Liver (tissue), 9 donors: ENCODE data around the gene SELENOM. TPM values are rescaled to one million over a fixed set of nuclear protein-coding genes. Genes with fewer than 3 reads are reported as not detected.

Experiments used
- DNase-seq: peaks from one replicate; pipeline ENCODE4 v3.0.0-alpha.2; 2017; ENCODE audit warnings: low spot score
- H3K27ac ChIP-seq, 2 donors: one replicate each; pipeline ENCODE4 v1.7.0; 2013; ENCODE audit warnings: inconsistent platforms in 2 of 2, low read length in 2 of 2, control low read depth in 1 of 2, low read depth in 1 of 2, mild to moderate bottlenecking in 1 of 2
- H3K27me3 ChIP-seq, 4 donors: one replicate each; pipeline versions ENCODE4 v1.6.1 to v1.7.0; 2013; ENCODE audit warnings: low read length in 3 of 4, inconsistent platforms in 1 of 4, mild to moderate bottlenecking in 1 of 4, moderate library complexity in 1 of 4; ENCODE audit not compliant: control insufficient read depth in 4 of 4, insufficient read depth in 4 of 4
- H3K36me3 ChIP-seq, 4 donors: one replicate each; pipeline versions ENCODE4 v1.6.1 to v1.7.0; 2013; ENCODE audit warnings: low read length in 3 of 4, mild to moderate bottlenecking in 3 of 4, low read depth in 1 of 4, moderate library complexity in 1 of 4; ENCODE audit not compliant: control insufficient read depth in 4 of 4, insufficient read depth in 3 of 4
- H3K4me1 ChIP-seq, 4 donors: one replicate each; pipeline versions ENCODE4 v1.6.1 to v1.7.0; 2013; ENCODE audit warnings: low read length in 3 of 4, mild to moderate bottlenecking in 3 of 4, moderate library complexity in 1 of 4; ENCODE audit not compliant: control insufficient read depth in 4 of 4, insufficient read depth in 4 of 4
- H3K4me3 ChIP-seq, 3 donors: one replicate each; pipeline versions ENCODE4 v1.6.1 to v1.7.0; 2013; ENCODE audit warnings: low read length in 3 of 3, control low read depth in 1 of 3, low read depth in 1 of 3, mild to moderate bottlenecking in 1 of 3
- H3K9ac ChIP-seq, 2 donors: one replicate each; pipeline ENCODE4 v1.7.0; 2013; ENCODE audit warnings: low read length in 2 of 2, mild to moderate bottlenecking in 2 of 2, moderate library complexity in 2 of 2, control low read depth in 1 of 2, low read depth in 1 of 2
- H3K9me3 ChIP-seq, 4 donors: one replicate each; pipeline versions ENCODE4 v1.6.1 to v1.7.0; 2013; ENCODE audit warnings: low read length in 3 of 4; ENCODE audit not compliant: control insufficient read depth in 4 of 4
- FOXA1 ChIP-seq: IDR thresholded peaks from 2 replicates; pipeline ENCODE4 v1.6.1; 2016; ENCODE audit warnings: antibody characterized with exemption
- FOXA2 ChIP-seq: IDR thresholded peaks from 2 replicates; pipeline ENCODE4 v1.6.1; 2016; ENCODE audit warnings: antibody characterized with exemption
- GABPA ChIP-seq, 2 donors: IDR thresholded peaks in 1 of 2; conservative IDR thresholded peaks in 1 of 2; 2 replicates each; pipeline ENCODE4 v1.6.1; 2016; ENCODE audit warnings: antibody characterized with exemption in 2 of 2, mild to moderate bottlenecking in 1 of 2, moderate library complexity in 1 of 2
- HNF4A ChIP-seq, 2 donors: conservative IDR thresholded peaks; 2 replicates each; pipeline ENCODE4 v1.6.1; 2016; ENCODE audit warnings: antibody characterized with exemption in 2 of 2, mild to moderate bottlenecking in 2 of 2
- HNF4G ChIP-seq: IDR thresholded peaks from 2 replicates; pipeline ENCODE4 v1.6.1; 2016; ENCODE audit warnings: antibody characterized with exemption
- JUND ChIP-seq, 2 donors: IDR thresholded peaks; 2 replicates each; pipeline ENCODE4 v1.6.1; 2016; ENCODE audit warnings: antibody characterized with exemption in 2 of 2
- NR2F2 ChIP-seq: IDR thresholded peaks from 2 replicates; pipeline ENCODE4 v1.6.1; 2016; ENCODE audit warnings: antibody characterized with exemption
- WGBS: extraction: QIAGEN DNeasy Blood & Tissue Kit; methylation state at CpG from one replicate; pipeline ENCODE4 v1.1.7; 2013; 5-methylcytosine and 5-hydroxymethylcytosine counted together
- polyA plus RNA-seq, 2 donors: library from polyadenylated mRNA; stranded (reverse) in 1 of 2; unstranded in 1 of 2; fragments of 200-250 nt in 1 of 2; fragments of >200 nt in 1 of 2; fragmentation: Nextera tagmentation in 1 of 2; extraction: Ambion mirVana in 1 of 2; gene quantifications; one replicate each; pipeline versions ENCODE4 v1.2.1 to v1.2.3, GENCODE V29; 2013 to 2015
- total RNA-seq, 2 donors: library from RNA; depleted of rRNA; stranded (reverse); fragments of >200 nt; gene quantifications; one replicate each; pipeline ENCODE4 v1.2.3, GENCODE V29; 2014
- TF ChIP-seq, protein P1 (sequence below): IDR thresholded peaks from 2 replicates; pipeline ENCODE4 v1.6.1; 2016; ENCODE audit warnings: antibody characterized with exemption
- TF ChIP-seq, protein P2 (sequence below): IDR thresholded peaks from 2 replicates; pipeline ENCODE4 v1.6.1; 2016; ENCODE audit warnings: antibody characterized with exemption, mild to moderate bottlenecking
- donor health status: healthy.
- donor health status: healthy.
- donor health status: healthy.
- donor health status: healthy.
- donor health status: healthy.

The SELENOM gene
- total and polyA plus RNA-seq, 4 donors: 3.0 to 17.3 (median 12.2) TPM

DNA sequence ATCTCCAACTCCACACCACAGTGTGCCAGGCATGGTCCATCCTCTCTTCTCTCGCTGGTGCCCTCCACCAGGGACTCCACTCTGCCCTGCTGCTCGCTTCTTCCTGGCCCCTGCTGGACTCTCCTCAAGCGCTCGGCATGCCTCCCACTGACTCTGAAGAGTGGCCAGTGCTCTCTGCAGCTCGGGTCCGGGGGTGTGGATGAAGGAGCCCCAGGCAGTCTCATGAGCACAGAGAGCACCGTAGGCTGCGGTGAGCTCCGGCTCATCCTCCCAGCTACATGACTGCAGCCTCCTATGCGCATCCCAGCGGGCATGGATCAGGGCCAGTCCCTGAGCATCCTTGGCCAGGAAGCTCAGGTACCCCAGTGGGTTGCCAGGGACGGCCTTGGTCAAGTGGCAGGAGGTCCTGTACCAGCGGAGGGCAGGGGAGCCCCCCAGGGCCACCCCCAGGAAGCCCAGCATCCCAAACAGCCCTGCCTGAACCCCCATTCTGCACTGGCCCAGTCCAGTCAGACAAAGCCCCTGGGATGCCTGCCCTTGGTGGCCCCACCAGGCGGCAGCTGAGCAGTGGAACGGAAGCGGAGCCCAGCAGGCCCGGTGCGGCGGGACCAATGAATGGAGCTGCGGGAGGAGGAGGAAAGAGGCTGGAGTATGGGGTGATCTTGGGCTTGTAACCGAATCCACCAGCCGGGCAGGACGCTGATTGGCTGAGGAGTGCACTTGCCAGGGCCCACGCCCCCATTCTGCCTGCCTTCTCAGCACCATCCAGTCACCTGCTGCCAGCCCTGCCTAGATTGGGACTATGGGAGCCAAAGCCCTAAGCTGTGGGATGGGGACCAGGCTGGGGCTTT lies 32.7 kb upstream of the SELENOM start, which contains the start of gene PLA2G3:
Gene PLA2G3 (minus strand): TSS at position 643 of the 851 bp plus-strand sequence. CDS start 154 bp downstream, at position 489.
- 42% methylated on average over 24 of the region's 24 CpGs for WGBS
- Histone ChIP-seq H3K27me3 (no peaks in the 10 kb centered on the region), H3K27ac (no peak within 1 kb of the TSS), H3K9ac (no peak within 1 kb of the TSS), H3K4me3 (no peak within 1 kb of the TSS), H3K36me3 (no peaks in the 10 kb centered on the region), H3K9me3 (no peaks in the 10 kb centered on the region), H3K4me1 (no peaks in the 10 kb centered on the region)
- no peak for TF ChIP-seq FOXA1
- TF ChIP-seq HNF4G: no peak
- TF ChIP-seq, protein P1, sequence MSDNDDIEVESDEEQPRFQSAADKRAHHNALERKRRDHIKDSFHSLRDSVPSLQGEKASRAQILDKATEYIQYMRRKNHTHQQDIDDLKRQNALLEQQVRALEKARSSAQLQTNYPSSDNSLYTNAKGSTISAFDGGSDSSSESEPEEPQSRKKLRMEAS: no peak
- TF ChIP-seq JUND (IDR thresholded peaks at IDR 0.05): no peak
- TF ChIP-seq FOXA2: no peak
- no peak for DNase-seq

- no peaks in the 10 kb centered on the region for H3K4me1 ChIP-seq
- H3K27ac ChIP-seq: no peak overlapping the region
- WGBS: 73% methylated on average over 3 of the region's 3 CpGs
- no peak for DNase-seq
- no peak overlapping the region for H3K9ac ChIP-seq
- no peaks in the 10 kb centered on the region for H3K36me3 ChIP-seq
- H3K9me3 ChIP-seq: no peaks in the 10 kb centered on the region
- H3K27me3 ChIP-seq: no peaks in the 10 kb centered on the region
- H3K4me3 ChIP-seq: no peak overlapping the region
- TF ChIP-seq HNF4G: no peak
Observed at GRCh38 chr22:31139066-31139465, 31.7 kb upstream of the SELENOM start.

GRCh38 chr22:31138126-31138525 lies 30.8 kb upstream of the SELENOM start:
- TF ChIP-seq FOXA2: no peak
- TF ChIP-seq, protein P2, sequence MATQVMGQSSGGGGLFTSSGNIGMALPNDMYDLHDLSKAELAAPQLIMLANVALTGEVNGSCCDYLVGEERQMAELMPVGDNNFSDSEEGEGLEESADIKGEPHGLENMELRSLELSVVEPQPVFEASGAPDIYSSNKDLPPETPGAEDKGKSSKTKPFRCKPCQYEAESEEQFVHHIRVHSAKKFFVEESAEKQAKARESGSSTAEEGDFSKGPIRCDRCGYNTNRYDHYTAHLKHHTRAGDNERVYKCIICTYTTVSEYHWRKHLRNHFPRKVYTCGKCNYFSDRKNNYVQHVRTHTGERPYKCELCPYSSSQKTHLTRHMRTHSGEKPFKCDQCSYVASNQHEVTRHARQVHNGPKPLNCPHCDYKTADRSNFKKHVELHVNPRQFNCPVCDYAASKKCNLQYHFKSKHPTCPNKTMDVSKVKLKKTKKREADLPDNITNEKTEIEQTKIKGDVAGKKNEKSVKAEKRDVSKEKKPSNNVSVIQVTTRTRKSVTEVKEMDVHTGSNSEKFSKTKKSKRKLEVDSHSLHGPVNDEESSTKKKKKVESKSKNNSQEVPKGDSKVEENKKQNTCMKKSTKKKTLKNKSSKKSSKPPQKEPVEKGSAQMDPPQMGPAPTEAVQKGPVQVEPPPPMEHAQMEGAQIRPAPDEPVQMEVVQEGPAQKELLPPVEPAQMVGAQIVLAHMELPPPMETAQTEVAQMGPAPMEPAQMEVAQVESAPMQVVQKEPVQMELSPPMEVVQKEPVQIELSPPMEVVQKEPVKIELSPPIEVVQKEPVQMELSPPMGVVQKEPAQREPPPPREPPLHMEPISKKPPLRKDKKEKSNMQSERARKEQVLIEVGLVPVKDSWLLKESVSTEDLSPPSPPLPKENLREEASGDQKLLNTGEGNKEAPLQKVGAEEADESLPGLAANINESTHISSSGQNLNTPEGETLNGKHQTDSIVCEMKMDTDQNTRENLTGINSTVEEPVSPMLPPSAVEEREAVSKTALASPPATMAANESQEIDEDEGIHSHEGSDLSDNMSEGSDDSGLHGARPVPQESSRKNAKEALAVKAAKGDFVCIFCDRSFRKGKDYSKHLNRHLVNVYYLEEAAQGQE: no peak
- no peak for TF ChIP-seq NR2F2
- no peak for TF ChIP-seq GABPA (IDR thresholded peaks at IDR 0.05 in 1 of 2, conservative IDR thresholded peaks at IDR 0.05 in 1 of 2)
- TF ChIP-seq FOXA1: no peak
- no peak for TF ChIP-seq HNF4A (conservative IDR thresholded peaks at IDR 0.05)
- Histone ChIP-seq H3K27ac (no peak overlapping the region), H3K36me3 (no peaks in the 10 kb centered on the region), H3K9ac (no peak overlapping the region), H3K4me3 (no peak overlapping the region), H3K27me3 (no peaks in the 10 kb centered on the region), H3K9me3 (no peaks in the 10 kb centered on the region), H3K4me1 (no peaks in the 10 kb centered on the region)
- no peak for DNase-seq
- WGBS: 83% methylated on average over 10 of the region's 10 CpGs
